LNCaP clone FGC (cell line): ENCODE results near the gene COL9A3.

Experiments used
- DNase-seq: peaks from one replicate; pipeline ENCODE4 v3.0.0-alpha.2; 2011; ENCODE audit warnings: low read depth
- H3K4me3 ChIP-seq: 2 replicates; pipeline ENCODE4 v1.5.1; 2011; ENCODE audit warnings: mild to moderate bottlenecking, low read depth, low read length, control low read depth
- CTCF ChIP-seq: IDR thresholded peaks from 2 replicates; pipeline ENCODE4 v1.5.1; 2012; ENCODE audit warnings: mild to moderate bottlenecking; ENCODE audit not compliant: control insufficient read depth, insufficient read depth; ENCODE audit errors: extremely low read depth

The COL9A3 gene

GRCh38 chr20:62816884-62817873 lies at the start of gene COL9A3:
COL9A3 (plus strand) TSS chr20:62817050; CDS start chr20:62817065, 15 bp downstream.
- no peak for TF ChIP-seq CTCF
- no peak within 1 kb of the TSS for H3K4me3 ChIP-seq
- DNase-seq: no peak

- DNase-seq: no peak
- no peak overlapping the region for H3K4me3 ChIP-seq
- TF ChIP-seq CTCF: no peak
These were observed 48.7 kb upstream of the COL9A3 start for GRCh38 chr20:62768234-62768546.

- no peak for TF ChIP-seq CTCF
- no peak overlapping the region for H3K4me3 ChIP-seq
- no peak for DNase-seq
These were observed 48.1 kb upstream of the COL9A3 start for GRCh38 chr20:62768551-62769287.

- DNase-seq: no peak
- TF ChIP-seq CTCF: no peak
- H3K4me3 ChIP-seq: no peak overlapping the region
These were observed 47.3 kb upstream of the COL9A3 start for GRCh38 chr20:62769346-62770071.

GRCh38 chr20:62770111-62770910 lies 46.5 kb upstream of the COL9A3 start:
- H3K4me3 ChIP-seq: no peak overlapping the region
- no peak for DNase-seq
- TF ChIP-seq CTCF: no peak

- no peak overlapping the region for H3K4me3 ChIP-seq
- TF ChIP-seq CTCF: no peak
- no peak for DNase-seq
These were observed 45.9 kb upstream of the COL9A3 start for GRCh38 chr20:62770916-62771315.
